Ovary (tissue), 9 donors: Measurements from ENCODE around the gene FEV. TPM values are rescaled to one million over a fixed set of nuclear protein-coding genes. Genes with fewer than 3 reads are reported as not detected.

Source experiments
- DNase-seq, 5 donors: peaks; one replicate each; pipeline ENCODE4 v3.0.0-alpha.2; 2019 to 2020
- H3K27ac ChIP-seq, 2 donors: fragments of 200-600 bp; one replicate each; pipeline versions ENCODE4 v1.5.1 to v1.8.0; 2019 to 2022
- H3K27me3 ChIP-seq: fragments of 200-600 bp; one replicate; pipeline ENCODE4 v1.8.0; 2022
- H3K36me3 ChIP-seq: fragments of 200-600 bp; sonication (generic); one replicate; pipeline ENCODE4 v1.5.1; 2019
- H3K4me1 ChIP-seq: one replicate; pipeline ENCODE4 v1.8.1; 2013; ENCODE audit warnings: mild to moderate bottlenecking, moderate library complexity; ENCODE audit not compliant: insufficient read depth
- H3K4me3 ChIP-seq: fragments of 200-600 bp; sonication (generic); one replicate; pipeline ENCODE4 v1.5.1; 2017
- H3K9me3 ChIP-seq, 2 donors: fragments of 200-600 bp in 1 of 2; sonication (generic) in 1 of 2; one replicate each; pipeline versions ENCODE4 v1.5.1 to v1.8.1; 2013 to 2019; ENCODE audit warnings: mild to moderate bottlenecking in 1 of 2, moderate library complexity in 1 of 2
- CTCF ChIP-seq, 3 donors: fragments of 450-650 bp in 2 of 3; fragments of 200-600 bp in 1 of 3; IDR thresholded peaks; one replicate each; pipeline versions ENCODE4 v1.5.1 to v1.8.0; 2016 to 2022; ENCODE audit warnings: antibody characterized with exemption in 3 of 3, mild to moderate bottlenecking in 1 of 3
- EP300 ChIP-seq: sonication (generic); formaldehyde crosslinking; IDR thresholded peaks from one replicate; pipeline ENCODE4 v1.6.1; 2017; ENCODE audit warnings: antibody characterized with exemption
- POLR2A ChIP-seq: fragments of 450-650 bp; IDR thresholded peaks from one replicate; pipeline ENCODE4 v1.6.1; 2017; ENCODE audit warnings: antibody characterized with exemption, mild to moderate bottlenecking, moderate library complexity
- WGBS, 3 donors: extraction: QIAGEN DNeasy Blood & Tissue Kit in 1 of 3; methylation state at CpG; one replicate each; pipeline versions ENCODE4 v1.1.5 to v1.1.7; 2013 to 2017; 5-methylcytosine and 5-hydroxymethylcytosine counted together
- intact Hi-C, 4 donors: fragments of 100-400 bp; cut with DNase I; formaldehyde crosslinking; loops; one replicate each; pipeline versions ENCODE4 v1.11.0 to v1.15.1; 2022 to 2023
- polyA plus RNA-seq, 2 donors: library from polyadenylated mRNA; stranded (reverse); fragments of 200-250 nt in 1 of 2; fragments of 350-450 nt in 1 of 2; fragmentation: Illumina TruSeq in 1 of 2; extraction: RNeasy Lipid Tissue Mini Kit (QIAGEN cat#74804) in 1 of 2; gene quantifications; one replicate each; pipeline ENCODE4 v1.2.3, GENCODE V29; 2013 to 2014
- total RNA-seq, 7 donors: library from RNA; depleted of rRNA in 2 of 7; stranded (reverse); fragments of >200 nt in 2 of 7; fragmentation: NEBNext Ultra II Directional in 3 of 7; extraction: Animal tissue kit (Norgen Biotek cat#: 25700) in 3 of 7; gene quantifications; one replicate each; pipeline versions ENCODE4 v1.1.0 to v1.2.4, GENCODE V29; 2016 to 2023
- donor health status: DM: no; HTN: no; CAD: no; lungs with moderate emphysema.
- donor health status: DM: no; HTN: no; CAD: no.
- donor health status: Bipolar disorder and iron deficiency.
- donor health status: DM: yes; HTN: yes; CAD: no.
- donor health status: DM: no; HTN: no; CAD: no.
- donor health status: DM: yes; HTN: yes; CAD: no.

FEV gene
- total and polyA plus RNA-seq, 9 donors = 0.11 to 0.13 TPM; not detected in 7

- H3K27me3 ChIP-seq = peaks cover 7% of the 10 kb centered on the region
- no peak overlapping the region for H3K27ac ChIP-seq
- H3K4me1 ChIP-seq = peaks cover 2% of the 10 kb centered on the region
- peak overlapping the region; percentile 27 for H3K4me3 ChIP-seq
- no peaks in the 10 kb centered on the region for H3K36me3 ChIP-seq
- intact Hi-C loops = loop anchor here in 1 of 4 donors (10.0 kb wide), 1 partner anchor 159 kb away; no protein-coding TSS in a partner anchor
- H3K9me3 ChIP-seq = no peaks in the 10 kb centered on the region
- TF ChIP-seq POLR2A (no peak), CTCF (IDR thresholded peaks at IDR 0.05) (peak; percentile 74 to 88 (median 86))
- peak; percentile 69 to 88 (median 85) for DNase-seq
- 2 to 5% (median 5%) methylated on average over 26 to 43 of the region's 43 CpGs for WGBS, 3 donors
Measured at GRCh38 chr2:218995972-218996711, 11.2 kb upstream of the FEV start.

GRCh38 chr2:218995561-218995960 lies 10.6 kb upstream of the FEV start:
- no peak overlapping the region for H3K4me3 ChIP-seq
- peaks cover 2% of the 10 kb centered on the region for H3K4me1 ChIP-seq
- H3K9me3 ChIP-seq = no peaks in the 10 kb centered on the region
- 15 to 29% (median 22%) methylated on average over 8 of the region's 8 CpGs for WGBS, 3 donors
- no peak for DNase-seq
- H3K27me3 ChIP-seq = peaks cover 7% of the 10 kb centered on the region
- intact Hi-C loops = loop anchor here in 1 of 4 donors (10.0 kb wide), 1 partner anchor 159 kb away; no protein-coding TSS in a partner anchor
- H3K27ac ChIP-seq = no peak overlapping the region
- no peaks in the 10 kb centered on the region for H3K36me3 ChIP-seq
- TF ChIP-seq POLR2A (no peak), CTCF (IDR thresholded peaks at IDR 0.05) (no peak), EP300 (no peak)

GRCh38 chr2:218993345-218994315 lies 8.6 kb upstream of the FEV start, which contains the start of gene CRYBA2:
TSS of gene CRYBA2 (minus strand) at chr2:218993422. CDS start at chr2:218993176, 246 bp downstream.
- WGBS, 3 donors = 1% methylated on average over 76 to 88 of the region's 88 CpGs
- DNase-seq = no peak
- H3K27ac ChIP-seq = no peak within 1 kb of the TSS
- peaks cover 7% of the 10 kb centered on the region for H3K27me3 ChIP-seq
- TF ChIP-seq EP300 (no peak), CTCF (IDR thresholded peaks at IDR 0.05) (no peak), POLR2A (no peak)
- H3K9me3 ChIP-seq = no peaks in the 10 kb centered on the region
- no peak within 1 kb of the TSS for H3K4me3 ChIP-seq
- H3K36me3 ChIP-seq = no peaks in the 10 kb centered on the region
- H3K4me1 ChIP-seq = peaks cover 2% of the 10 kb centered on the region
- intact Hi-C loops = loop anchor here in 1 of 4 donors (10.0 kb wide), 1 partner anchor 161 kb away; no protein-coding TSS in a partner anchor

- Histone ChIP-seq H3K36me3 (no peaks in the 10 kb centered on the region), H3K9me3 (no peaks in the 10 kb centered on the region), H3K4me1 (peaks cover 2% of the 10 kb centered on the region), H3K27ac (no peak overlapping the region), H3K4me3 (no peak overlapping the region), H3K27me3 (peaks cover 13% of the 10 kb centered on the region)
- intact Hi-C loops = loop anchor here in 1 of 4 donors (10.0 kb wide), 1 partner anchor 162 kb away; no protein-coding TSS in a partner anchor
- no peak for DNase-seq
- 1 to 2% (median 2%) methylated on average over 39 to 44 of the region's 44 CpGs for WGBS, 3 donors
- TF ChIP-seq EP300 (no peak), POLR2A (no peak), CTCF (IDR thresholded peaks at IDR 0.05) (no peak)
Measured at GRCh38 chr2:218992703-218993344, 7.8 kb upstream of the FEV start.
